GM18526 (cell line): Measurements from ENCODE around the gene DBN1.

Experiments used
- POLR2A ChIP-seq: IDR thresholded peaks from 3 replicates; pipeline ENCODE4 v1.6.1; 2011; ENCODE audit not compliant: insufficient read length; ENCODE audit errors: extremely low read depth

Gene DBN1

DNA sequence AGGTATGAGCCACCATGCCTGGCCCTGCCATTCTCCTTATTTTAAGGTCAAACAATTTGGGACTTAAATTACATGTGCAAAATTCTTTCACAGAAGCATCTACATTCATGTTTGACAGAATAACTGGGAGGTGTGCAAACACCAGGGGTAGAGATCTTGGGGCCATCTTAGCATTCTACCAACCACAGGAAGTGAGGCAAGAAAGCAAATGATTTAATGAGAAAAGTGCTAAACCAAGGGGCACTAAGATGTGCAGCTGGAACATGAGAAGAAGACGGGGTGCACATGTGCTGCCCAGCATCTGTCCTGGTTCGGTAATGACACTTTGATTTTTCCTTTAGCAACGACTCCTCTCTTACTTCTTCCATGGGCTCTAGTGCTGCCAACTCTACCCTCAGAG, 62.9 kb downstream of the DBN1 start:
- TF ChIP-seq POLR2A: no peak

DNA sequence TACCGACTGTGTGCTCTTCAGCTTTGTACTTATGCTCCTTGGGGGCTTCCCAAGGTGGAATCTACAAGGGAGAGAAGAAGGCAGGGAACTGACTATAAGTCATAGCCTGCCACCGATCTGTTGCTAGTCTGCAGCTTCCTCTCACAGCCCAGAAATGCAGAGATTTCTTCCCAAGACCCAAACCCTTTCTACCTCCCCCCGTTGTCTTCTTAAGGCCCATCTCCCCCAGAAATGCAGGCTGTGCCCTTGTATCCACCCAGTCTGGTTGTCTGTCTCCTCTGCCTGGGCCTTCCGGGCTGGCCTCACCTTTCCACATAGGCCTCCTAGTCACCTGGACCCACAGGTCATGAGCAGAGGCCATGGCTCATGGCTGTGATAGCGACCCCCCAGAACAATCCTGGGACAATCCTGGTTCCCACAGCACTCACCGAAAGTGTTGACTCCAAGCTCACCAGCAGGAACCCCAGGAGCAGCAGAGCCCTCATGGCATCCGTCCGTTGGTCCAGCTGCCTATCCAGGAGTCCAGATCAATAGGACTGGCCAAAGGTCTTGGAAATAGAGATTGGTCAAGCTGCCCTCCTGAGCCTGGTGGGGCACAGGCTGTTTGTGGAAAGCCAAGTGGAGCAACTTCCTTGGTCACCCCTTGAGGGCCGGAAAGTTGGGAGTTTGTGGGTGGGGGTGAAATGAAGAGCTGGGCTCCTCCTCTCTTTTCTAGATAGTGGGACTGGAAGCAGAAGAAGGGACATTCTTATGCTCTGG, 64.2 kb downstream of the DBN1 start, which contains the start of gene F12:
Gene F12 (minus strand): TSS at position 522 of the 759 bp plus-strand sequence. CDS start 37 bp downstream, at position 485.
- no peak for TF ChIP-seq POLR2A
